Subcutaneous abdominal adipose tissue (tissue), 5 donors: ENCODE results near the gene SAPCD1.

Experiments used
- H3K27ac ChIP-seq: one replicate; pipeline ENCODE4 v1.7.0; 2013; ENCODE audit warnings: low read depth, mild to moderate bottlenecking, inconsistent platforms, low read length, moderate library complexity
- H3K27me3 ChIP-seq, 5 donors: one replicate each; pipeline ENCODE4 v1.7.0; 2013; ENCODE audit warnings: low read length in 5 of 5, inconsistent platforms in 1 of 5; ENCODE audit not compliant: control insufficient read depth in 5 of 5, insufficient read depth in 4 of 5
- H3K36me3 ChIP-seq, 5 donors: one replicate each; pipeline ENCODE4 v1.7.0; 2013; ENCODE audit warnings: low read length in 5 of 5; ENCODE audit not compliant: control insufficient read depth in 5 of 5, insufficient read depth in 5 of 5
- H3K4me1 ChIP-seq, 5 donors: one replicate each; pipeline ENCODE4 v1.7.0; 2013; ENCODE audit warnings: low read length in 5 of 5, mild to moderate bottlenecking in 3 of 5, moderate library complexity in 1 of 5; ENCODE audit not compliant: control insufficient read depth in 5 of 5, insufficient read depth in 5 of 5
- H3K4me3 ChIP-seq, 5 donors: one replicate each; pipeline ENCODE4 v1.7.0; 2013; ENCODE audit warnings: low read length in 5 of 5, low read depth in 1 of 5
- H3K9ac ChIP-seq, 5 donors: one replicate each; pipeline ENCODE4 v1.7.0; 2013; ENCODE audit warnings: low read length in 5 of 5, mild to moderate bottlenecking in 4 of 5, moderate library complexity in 3 of 5
- H3K9me3 ChIP-seq, 5 donors: one replicate each; pipeline ENCODE4 v1.7.0; 2013; ENCODE audit warnings: low read length in 5 of 5; ENCODE audit not compliant: control insufficient read depth in 5 of 5
- donor health status: healthy.
- donor health status: healthy.
- donor health status: healthy.
- donor health status: healthy.
- donor health status: healthy.

SAPCD1 gene

GRCh38 chr6:31729979-31730630, 32.4 kb upstream of the SAPCD1 start:
- Histone ChIP-seq H3K27ac (peak overlapping the region; percentile 97), H3K27me3 (no peaks in the 10 kb centered on the region), H3K4me1 (peaks cover 11 to 81% (median 67%) of the 10 kb centered on the region in 5 donors), H3K9me3 (no peaks in the 10 kb centered on the region), H3K4me3 (peak overlapping the region; percentile 93 to 98 (median 96)), H3K36me3 (peaks cover 20 to 65% (median 58%) of the 10 kb centered on the region in 5 donors), H3K9ac (peak overlapping the region in 4 of 5 donors; percentile 81 to 91 (median 88))

- no peaks in the 10 kb centered on the region for H3K27me3 ChIP-seq
- peak overlapping the region in 4 of 5 donors; percentile 36 to 98 (median 94) for H3K4me3 ChIP-seq
- peaks cover 19 to 62% (median 56%) of the 10 kb centered on the region in 5 donors for H3K36me3 ChIP-seq
- H3K27ac ChIP-seq: peak overlapping the region; percentile 97
- peaks cover 11 to 86% (median 72%) of the 10 kb centered on the region in 5 donors for H3K4me1 ChIP-seq
- H3K9ac ChIP-seq: peak overlapping the region in 2 of 5 donors; percentile 90 to 91
- no peaks in the 10 kb centered on the region for H3K9me3 ChIP-seq
Measured at GRCh38 chr6:31730631-31731086, 31.8 kb upstream of the SAPCD1 start.

- Histone ChIP-seq H3K27ac (peak overlapping the region; percentile 97), H3K4me1 (peaks cover 11 to 80% (median 67%) of the 10 kb centered on the region in 5 donors), H3K9me3 (no peaks in the 10 kb centered on the region), H3K27me3 (no peaks in the 10 kb centered on the region), H3K9ac (no peak overlapping the region), H3K36me3 (peaks cover 7 to 48% (median 42%) of the 10 kb centered on the region in 5 donors), H3K4me3 (no peak overlapping the region)
Measured at GRCh38 chr6:31732029-31732428, 30.4 kb upstream of the SAPCD1 start.

- Histone ChIP-seq H3K27me3 (no peaks in the 10 kb centered on the region), H3K27ac (peak overlapping the region; percentile 100), H3K9ac (peak overlapping the region in 4 of 5 donors; percentile 97 to 100 (median 98)), H3K4me1 (peaks cover 13 to 80% (median 65%) of the 10 kb centered on the region in 5 donors), H3K9me3 (no peaks in the 10 kb centered on the region), H3K36me3 (peaks cover 7 to 37% (median 31%) of the 10 kb centered on the region in 5 donors), H3K4me3 (peak overlapping the region in 4 of 5 donors; percentile 84 to 98 (median 95))
Measured at GRCh38 chr6:31733734-31734133, 28.7 kb upstream of the SAPCD1 start.

- H3K9ac ChIP-seq: peak overlapping the region; percentile 97 to 100 (median 98)
Measured at GRCh38 chr6:31734247-31734820, 28.1 kb upstream of the SAPCD1 start.

GRCh38 chr6:31734821-31735406, 27.5 kb upstream of the SAPCD1 start:
- Histone ChIP-seq H3K9me3 (no peaks in the 10 kb centered on the region), H3K27me3 (no peaks in the 10 kb centered on the region), H3K4me1 (peaks cover 13 to 86% (median 68%) of the 10 kb centered on the region in 5 donors), H3K36me3 (peaks cover 7 to 37% (median 31%) of the 10 kb centered on the region in 5 donors), H3K4me3 (peak overlapping the region; percentile 80 to 98 (median 93)), H3K9ac (peak overlapping the region; percentile 97 to 100 (median 98)), H3K27ac (peak overlapping the region; percentile 100)

More at GRCh38 chr6:31734247-31734820, 28.1 kb upstream of the SAPCD1 start:
- peak overlapping the region; percentile 80 to 98 (median 93) for H3K4me3 ChIP-seq
- peaks cover 13 to 80% (median 64%) of the 10 kb centered on the region in 5 donors for H3K4me1 ChIP-seq
- peaks cover 7 to 37% (median 31%) of the 10 kb centered on the region in 5 donors for H3K36me3 ChIP-seq
- peak overlapping the region; percentile 100 for H3K27ac ChIP-seq
- no peaks in the 10 kb centered on the region for H3K9me3 ChIP-seq
- no peaks in the 10 kb centered on the region for H3K27me3 ChIP-seq

- H3K27ac ChIP-seq: peak within 1 kb of the TSS; percentile 100
- H3K9ac ChIP-seq: peak within 1 kb of the TSS; percentile 97 to 100 (median 98)
- peaks cover 13 to 86% (median 71%) of the 10 kb centered on the region in 5 donors for H3K4me1 ChIP-seq
- H3K9me3 ChIP-seq: no peaks in the 10 kb centered on the region
- H3K4me3 ChIP-seq: peak within 1 kb of the TSS; percentile 80 to 98 (median 93)
- H3K27me3 ChIP-seq: no peaks in the 10 kb centered on the region
- H3K36me3 ChIP-seq: peaks cover 7 to 32% (median 27%) of the 10 kb centered on the region in 5 donors
Measured at GRCh38 chr6:31736021-31736767, 26.3 kb upstream of the SAPCD1 start, which contains the start of gene CLIC1. CLIC1 (minus strand) TSS chr6:31736530; CDS start chr6:31736300, 230 bp downstream.

GRCh38 chr6:31736768-31737314, 25.6 kb upstream of the SAPCD1 start:
- peaks cover 9 to 87% (median 71%) of the 10 kb centered on the region in 5 donors for H3K4me1 ChIP-seq
- H3K4me3 ChIP-seq: peak overlapping the region; percentile 80 to 98 (median 93)
- peaks cover 3 to 25% (median 21%) of the 10 kb centered on the region in 5 donors for H3K36me3 ChIP-seq
- H3K27me3 ChIP-seq: no peaks in the 10 kb centered on the region
- H3K9ac ChIP-seq: peak overlapping the region in 4 of 5 donors; percentile 71 to 100 (median 98)
- H3K27ac ChIP-seq: peak overlapping the region; percentile 100
- H3K9me3 ChIP-seq: no peaks in the 10 kb centered on the region
